NB4 (cell line): Measurements from ENCODE around the gene RAP1GAP2.

Experiments used
- CTCF ChIP-seq: IDR thresholded peaks from one replicate; pipeline ENCODE4 v1.5.1; 2012; ENCODE audit warnings: low read depth, low read length
- MAX ChIP-seq: IDR thresholded peaks from 2 replicates; pipeline ENCODE4 v1.6.1; 2011; ENCODE audit warnings: low read depth, low read length
- MYC ChIP-seq: IDR thresholded peaks from 2 replicates; pipeline ENCODE4 v1.6.1; 2011; ENCODE audit warnings: low read depth, low read length
- POLR2A ChIP-seq: IDR thresholded peaks from 2 replicates; pipeline ENCODE4 v1.6.1; 2011; ENCODE audit warnings: mild to moderate bottlenecking; ENCODE audit not compliant: insufficient read length; ENCODE audit errors: extremely low read depth

GRCh38 chr17:2989855-2990254 is 193.6 kb downstream of the RAP1GAP2 start:
- no peak for TF ChIP-seq CTCF
- TF ChIP-seq MYC: no peak
- TF ChIP-seq POLR2A: no peak
- no peak for TF ChIP-seq MAX
